Coronary artery (tissue), 2 donors: ENCODE data around the gene CAND2.
A peak's percentile ranks its signal among the peaks of the same experiment; 100 is the strongest.
"Not testable (repeated sequence)": the region's sequence is repeated elsewhere in the genome, so short reads cannot be mapped to it uniquely, and the experiment has no call there.

Experiments
- DNase-seq: peaks from one replicate; pipeline ENCODE4 v3.0.0-alpha.2; 2017; ENCODE audit warnings: low spot score
- H3K27ac ChIP-seq, 2 donors: fragments of 200-600 bp; sonication (generic); one replicate each; pipeline ENCODE4 v1.5.1; 2016 to 2019
- H3K4me3 ChIP-seq: fragments of 200-600 bp; sonication (generic); 2 replicates; pipeline ENCODE4 v1.5.1; 2016; ENCODE audit warnings: mild to moderate bottlenecking, moderate library complexity
- TF ChIP-seq, protein P1 (sequence below): fragments of 200-600 bp; sonication (generic); IDR thresholded peaks from one replicate; pipeline ENCODE4 v1.5.1; 2019; ENCODE audit warnings: antibody characterized with exemption

CAND2 gene

DNA sequence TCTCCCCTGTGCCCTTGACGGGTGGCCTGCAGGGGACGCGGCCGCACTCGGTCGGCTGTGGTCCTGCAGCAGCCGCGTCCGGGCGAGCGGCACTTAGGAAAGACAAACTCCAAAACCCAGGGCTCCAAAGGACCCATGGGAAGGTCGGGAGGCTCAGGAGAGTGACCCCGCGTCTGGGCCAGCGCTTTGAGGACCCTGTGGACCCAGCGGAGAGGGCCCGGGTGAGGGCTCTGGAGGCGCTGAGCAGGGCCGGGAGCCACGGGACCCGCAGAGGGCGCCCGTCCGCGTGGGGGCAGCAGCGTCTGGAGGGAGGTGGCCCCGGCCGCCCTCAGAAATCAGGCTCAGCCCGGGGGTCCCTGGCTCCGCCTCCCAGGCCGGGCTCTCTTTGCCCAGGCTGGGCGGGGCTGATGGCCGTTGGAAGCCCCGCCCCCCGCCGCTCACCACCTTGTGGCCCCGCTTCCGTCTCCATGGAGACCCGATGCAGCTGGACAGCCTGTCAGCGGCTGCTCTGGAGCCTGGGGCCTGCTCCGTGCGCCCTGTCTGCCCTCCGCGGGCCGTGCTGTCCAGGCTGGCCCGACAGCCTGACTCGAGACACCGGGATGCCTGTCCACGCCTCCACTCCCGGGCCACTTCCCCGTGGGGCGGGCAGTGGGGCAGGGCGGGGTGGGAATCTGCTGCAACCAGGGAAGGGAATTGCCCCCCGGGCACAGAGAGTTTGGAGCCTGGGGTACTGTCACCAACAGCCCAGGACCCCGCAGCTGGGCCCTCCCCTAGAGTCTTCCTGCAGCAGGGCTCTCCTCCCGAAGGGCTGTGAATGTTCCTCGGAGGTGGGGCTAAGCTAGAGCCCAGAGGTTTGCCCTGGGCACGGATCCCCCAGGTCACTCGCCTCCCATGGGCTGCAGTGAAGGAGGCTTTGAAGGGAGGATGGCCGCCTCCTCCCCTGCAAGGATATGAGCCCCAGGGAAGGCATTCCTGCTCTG is 79.7 kb downstream of the CAND2 start:
- H3K27ac ChIP-seq = no peak overlapping the region
- TF ChIP-seq, protein P1, sequence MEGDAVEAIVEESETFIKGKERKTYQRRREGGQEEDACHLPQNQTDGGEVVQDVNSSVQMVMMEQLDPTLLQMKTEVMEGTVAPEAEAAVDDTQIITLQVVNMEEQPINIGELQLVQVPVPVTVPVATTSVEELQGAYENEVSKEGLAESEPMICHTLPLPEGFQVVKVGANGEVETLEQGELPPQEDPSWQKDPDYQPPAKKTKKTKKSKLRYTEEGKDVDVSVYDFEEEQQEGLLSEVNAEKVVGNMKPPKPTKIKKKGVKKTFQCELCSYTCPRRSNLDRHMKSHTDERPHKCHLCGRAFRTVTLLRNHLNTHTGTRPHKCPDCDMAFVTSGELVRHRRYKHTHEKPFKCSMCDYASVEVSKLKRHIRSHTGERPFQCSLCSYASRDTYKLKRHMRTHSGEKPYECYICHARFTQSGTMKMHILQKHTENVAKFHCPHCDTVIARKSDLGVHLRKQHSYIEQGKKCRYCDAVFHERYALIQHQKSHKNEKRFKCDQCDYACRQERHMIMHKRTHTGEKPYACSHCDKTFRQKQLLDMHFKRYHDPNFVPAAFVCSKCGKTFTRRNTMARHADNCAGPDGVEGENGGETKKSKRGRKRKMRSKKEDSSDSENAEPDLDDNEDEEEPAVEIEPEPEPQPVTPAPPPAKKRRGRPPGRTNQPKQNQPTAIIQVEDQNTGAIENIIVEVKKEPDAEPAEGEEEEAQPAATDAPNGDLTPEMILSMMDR = no peak
- no peak for DNase-seq
- H3K4me3 ChIP-seq = peak overlapping the region; percentile 67

DNA sequence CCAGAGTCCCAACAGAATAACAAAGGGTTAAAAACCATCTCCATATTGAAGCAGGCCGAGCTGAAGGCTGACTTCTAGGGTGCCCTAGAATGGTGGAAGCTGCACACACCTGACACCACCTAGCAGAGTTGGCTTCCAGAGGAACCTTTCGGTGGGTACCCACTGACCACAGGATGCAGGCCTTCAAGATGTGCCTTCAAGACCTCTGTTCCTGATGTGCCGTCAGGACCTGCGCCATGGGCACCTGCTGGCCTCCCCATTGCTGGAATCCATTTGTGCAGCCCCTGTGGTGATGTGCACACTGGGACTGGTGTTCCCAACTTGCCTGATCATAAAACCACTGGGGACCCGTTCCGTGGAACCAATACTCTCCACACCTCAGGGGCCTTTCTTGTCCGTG is 80.6 kb downstream of the CAND2 start:
- TF ChIP-seq, protein P1 = no peak
- H3K27ac ChIP-seq = no peak overlapping the region
- H3K4me3 ChIP-seq = no peak overlapping the region
- DNase-seq = no peak

DNA sequence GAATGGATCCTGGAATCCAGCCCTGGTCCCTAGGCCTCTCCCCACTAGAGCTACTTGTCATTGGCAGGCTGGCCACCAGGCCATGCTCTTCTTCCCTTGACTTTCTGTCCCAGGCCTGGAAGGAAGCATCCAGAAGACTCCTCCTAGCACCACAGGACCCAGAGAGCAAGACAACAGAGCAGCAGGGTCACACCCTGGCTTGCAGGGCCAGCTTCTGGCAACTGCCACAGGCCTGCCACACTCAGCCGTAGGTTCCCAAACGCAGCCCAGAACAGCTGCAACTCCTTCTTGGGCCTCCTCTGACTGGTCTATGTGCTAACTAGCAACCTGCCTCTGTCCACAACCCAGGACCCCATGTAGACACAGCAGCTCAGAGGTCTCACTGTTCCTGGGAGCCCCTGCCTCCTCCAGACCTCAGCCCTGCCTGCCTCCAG is 81.7 kb downstream of the CAND2 start:
- H3K4me3 ChIP-seq = no peak overlapping the region
- TF ChIP-seq, protein P1 = no peak
- no peak overlapping the region for H3K27ac ChIP-seq
- DNase-seq = no peak

DNA sequence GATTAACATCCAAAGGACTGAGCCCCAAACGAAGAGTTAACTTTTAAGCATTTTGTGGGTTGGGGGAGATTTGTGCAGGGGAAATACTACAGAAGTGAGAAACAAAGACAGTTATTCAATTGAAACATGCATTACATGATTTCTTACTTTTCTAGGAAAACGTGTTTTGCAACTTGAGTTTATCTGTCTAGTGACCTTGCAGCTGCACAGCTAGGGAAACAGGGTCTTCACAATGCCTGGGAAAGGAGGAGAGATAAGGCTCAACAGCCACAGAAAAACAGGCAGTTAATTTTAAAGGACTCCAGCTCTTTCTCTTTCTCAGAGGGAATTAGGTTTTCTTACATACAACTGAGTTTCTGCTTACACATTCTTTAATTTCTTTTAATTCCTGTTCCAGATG is 82.3 kb downstream of the CAND2 start:
- not testable (repeated sequence) for H3K27ac ChIP-seq, H3K4me3 ChIP-seq, DNase-seq

DNA sequence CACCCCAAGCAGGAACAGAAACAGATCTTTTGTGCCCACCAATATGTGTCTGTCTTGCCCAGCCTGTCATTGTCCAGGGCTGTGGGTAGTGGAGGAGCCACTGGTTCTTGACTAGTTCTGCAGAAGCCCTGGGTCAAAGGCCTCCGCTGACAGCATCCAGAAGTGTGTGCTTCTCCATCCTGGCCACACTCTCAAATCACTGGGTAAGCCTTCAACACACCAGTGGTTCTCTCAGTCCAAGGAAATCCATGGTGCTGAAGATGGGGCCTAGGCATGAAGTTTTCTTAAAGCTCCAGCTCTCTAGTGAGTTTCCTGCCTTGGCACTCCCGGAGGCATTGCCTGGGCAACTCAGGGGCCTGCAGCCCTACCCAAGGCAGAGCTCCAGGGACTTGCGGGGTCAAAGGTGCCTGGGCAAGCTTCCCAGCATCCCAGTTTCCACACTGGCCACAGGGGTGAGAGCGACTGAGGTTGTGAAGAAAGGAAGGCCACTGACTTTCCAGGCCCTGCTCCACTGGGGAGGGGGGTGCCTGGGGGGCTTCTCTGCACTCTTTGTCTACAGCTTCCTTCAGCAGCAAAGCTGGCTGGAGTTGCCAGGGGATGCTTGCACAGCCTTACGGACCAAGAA is 82.8 kb downstream of the CAND2 start:
- no peak for DNase-seq
- no peak overlapping the region for H3K4me3 ChIP-seq
- no peak overlapping the region for H3K27ac ChIP-seq
- TF ChIP-seq, protein P1 = no peak

DNA sequence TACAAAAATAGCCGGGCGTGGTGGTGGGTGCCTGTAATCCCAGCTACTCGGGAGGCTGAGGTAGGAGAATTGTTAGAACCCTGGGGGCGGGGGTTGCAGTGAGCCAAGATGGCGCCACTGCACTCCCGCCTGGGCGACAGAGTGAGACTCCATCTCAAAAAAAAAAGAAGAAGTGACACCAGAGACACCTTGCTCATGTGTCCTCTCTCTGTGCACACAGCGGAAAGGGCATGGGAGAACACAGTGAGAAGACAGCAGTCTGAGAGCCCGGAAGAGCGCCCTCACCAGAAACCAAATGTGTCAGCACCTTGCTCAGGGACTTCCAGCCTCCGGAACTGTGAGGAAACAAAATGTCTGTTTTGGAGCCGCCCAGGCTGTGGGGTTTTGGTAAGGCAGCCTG is 85.4 kb downstream of the CAND2 start:
- not testable (repeated sequence) for DNase-seq, H3K4me3 ChIP-seq

DNA sequence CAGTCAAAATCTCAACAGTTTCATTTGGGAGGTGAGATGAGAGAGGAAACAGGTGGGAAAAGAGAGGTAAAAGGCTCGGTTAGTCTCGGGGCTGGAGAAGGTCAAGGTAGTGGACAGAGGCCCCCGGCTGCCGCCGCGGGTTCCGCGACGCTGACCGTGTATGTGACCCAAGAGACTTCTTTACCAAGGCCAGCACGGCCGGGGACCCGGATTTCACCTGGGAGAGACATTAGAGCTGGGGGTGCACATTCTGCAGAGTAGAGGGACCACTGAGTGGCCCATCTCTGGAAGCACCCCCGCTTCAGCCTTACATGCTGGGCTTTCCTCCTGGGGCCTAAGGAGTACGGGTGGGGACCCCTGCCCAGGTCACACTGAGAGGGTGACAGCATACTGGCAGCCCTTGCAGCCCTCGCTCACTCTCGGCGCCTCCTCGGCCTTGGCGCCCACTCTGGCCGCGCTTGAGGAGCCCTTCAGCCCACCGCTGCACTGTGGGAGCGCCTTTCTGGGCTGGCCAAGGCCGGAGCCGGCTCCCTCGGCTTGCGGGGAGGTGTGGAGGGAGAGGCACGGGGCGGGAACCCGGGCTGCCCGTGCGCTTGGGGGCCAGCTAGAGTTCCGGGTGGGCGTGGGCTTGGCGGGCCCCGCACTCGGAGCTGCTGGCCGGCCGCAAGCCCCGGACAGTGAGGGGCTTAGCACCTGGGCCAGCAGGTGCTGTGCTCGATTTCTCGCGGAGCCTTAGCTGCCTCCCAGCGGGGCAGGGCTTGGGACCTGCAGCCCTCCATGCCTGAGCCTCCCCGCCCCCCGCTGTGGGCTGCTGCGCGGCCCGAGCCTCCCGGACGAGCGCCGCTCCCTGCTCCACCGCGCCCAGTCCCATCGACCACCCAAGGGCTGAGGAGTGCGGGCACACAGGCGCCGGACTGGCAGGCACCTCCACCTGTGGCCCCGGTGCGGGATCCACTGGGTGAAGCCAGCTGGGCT is 86.1 kb downstream of the CAND2 start:
- no peak for DNase-seq
- TF ChIP-seq, protein P1 = no peak
- no peak overlapping the region for H3K4me3 ChIP-seq
- H3K27ac ChIP-seq = no peak overlapping the region

More for the DNA sequence above, 85.4 kb downstream of the CAND2 start:
- not testable (repeated sequence) for H3K27ac ChIP-seq
